Natural killer cell (primary cell): ENCODE data around the gene HGF. TPM values are rescaled to one million over a fixed set of nuclear protein-coding genes. Genes with fewer than 3 reads are reported as not detected.

ENCODE experiments used
- ATAC-seq, 3 donors: fragments of 150-1000 bp in 2 of 3; fragments of 200-7000 bp in 1 of 3; cut with Tn5 transposase; 1 replicate in 1 of 3; 2 replicates in 2 of 3; pipeline ENCODE4 v1.10.0; 2021; ENCODE audit warnings: mild to moderate bottlenecking in 2 of 3, moderate library complexity in 2 of 3
- DNase-seq, 2 donors: peaks; one replicate each; pipeline versions ENCODE4 v3.0.0 to v3.0.0-alpha.2; 2013 to 2021; ENCODE audit warnings: mixed read lengths in 1 of 2
- H3K27ac ChIP-seq: one replicate; pipeline ENCODE4 v1.5.1; 2013; ENCODE audit warnings: mild to moderate bottlenecking, low read length
- H3K27me3 ChIP-seq: one replicate; pipeline ENCODE4 v1.6.1; 2013; ENCODE audit warnings: low read length; ENCODE audit not compliant: control insufficient read depth, insufficient read depth
- H3K36me3 ChIP-seq: one replicate; pipeline ENCODE4 v1.6.1; 2013; ENCODE audit warnings: low read length; ENCODE audit not compliant: control insufficient read depth, insufficient read depth
- H3K4me1 ChIP-seq: one replicate; pipeline ENCODE4 v1.6.1; 2013; ENCODE audit warnings: low read length; ENCODE audit not compliant: control insufficient read depth, insufficient read depth
- H3K4me3 ChIP-seq: one replicate; pipeline ENCODE4 v1.5.1; 2013; ENCODE audit warnings: low read length
- H3K9me3 ChIP-seq: one replicate; pipeline ENCODE4 v1.6.1; 2013; ENCODE audit warnings: low read length; ENCODE audit not compliant: control insufficient read depth, insufficient read depth
- H3K27ac Mint-ChIP-seq, 2 donors: one replicate each; pipeline ENCODE4 v1.8.0; 2022; ENCODE audit warnings: mild to moderate bottlenecking in 2 of 2, mixed read lengths in 2 of 2, moderate library complexity in 1 of 2
- H3K27me3 Mint-ChIP-seq, 2 donors: one replicate each; pipeline ENCODE4 v1.8.0; 2022; ENCODE audit warnings: low read depth in 2 of 2, mixed read lengths in 2 of 2
- H3K36me3 Mint-ChIP-seq: one replicate; pipeline ENCODE4 v1.8.0; 2022; ENCODE audit warnings: mixed read lengths
- H3K4me1 Mint-ChIP-seq, 2 donors: one replicate each; pipeline ENCODE4 v1.8.0; 2022; ENCODE audit warnings: mixed read lengths in 2 of 2
- H3K4me3 Mint-ChIP-seq: one replicate; pipeline ENCODE4 v1.8.0; 2022; ENCODE audit warnings: mild to moderate bottlenecking, moderate library complexity, mixed read lengths
- H3K9me3 Mint-ChIP-seq, 2 donors: one replicate each; pipeline ENCODE4 v1.8.0; 2022; ENCODE audit warnings: mixed read lengths in 2 of 2
- CTCF ChIP-seq: fragments of 200-600 bp; IDR thresholded peaks from one replicate; pipeline ENCODE4 v1.8.0; 2022; ENCODE audit warnings: antibody characterized with exemption
- WGBS: methylation state at CpG from one replicate; pipeline ENCODE4 v1.1.7; 2013; ENCODE audit warnings: missing lambda C conversion rate; ENCODE audit not compliant: insufficient coverage; 5-methylcytosine and 5-hydroxymethylcytosine counted together
- intact Hi-C: fragments of 100-400 bp; cut with micrococcal nuclease; formaldehyde crosslinking; loops from one replicate; pipeline ENCODE4 v1.14.2; 2022
- total RNA-seq, 4 donors: library from RNA; stranded (reverse); fragments of 120-200 nt in 1 of 4; gene quantifications; one replicate each; pipeline versions ENCODE4 v1.2.3 to v1.2.4, GENCODE V29; 2013 to 2022

HGF gene
- total RNA-seq, 3 donors from 2014 or later (not counting 1 experiment from before 2014, with no cell fraction given), result 0.43 to 7.4 (median 0.94) TPM

GRCh38 chr7:81676813-81677212 lies 93.0 kb downstream of the HGF start:
- Histone ChIP-seq H3K36me3 (no peaks in the 10 kb centered on the region), H3K9me3 (no peaks in the 10 kb centered on the region), H3K4me1 (no peaks in the 10 kb centered on the region), H3K27me3 (no peaks in the 10 kb centered on the region), H3K4me3 (no peak overlapping the region), H3K27ac (no peak overlapping the region)
- H3K4me1 Mint-ChIP-seq, result no peaks in the 10 kb centered on the region
- WGBS, result 86% methylated on average over 1 of the region's 1 CpG
- H3K27ac Mint-ChIP-seq, result no peak overlapping the region
- TF ChIP-seq CTCF, result no peak
- H3K36me3 Mint-ChIP-seq, result no peaks in the 10 kb centered on the region
- H3K4me3 Mint-ChIP-seq, result no peak overlapping the region
- no peaks in the 10 kb centered on the region for H3K27me3 Mint-ChIP-seq
- intact Hi-C loops, result no loop called here
- DNase-seq, result no peak
- ATAC-seq, result no peak
- H3K9me3 Mint-ChIP-seq, result peaks cover 15 to 20% of the 10 kb centered on the region in 2 donors

- no peaks in the 10 kb centered on the region for H3K4me1 ChIP-seq
- ATAC-seq (no peak), DNase-seq (no peak)
- H3K27ac ChIP-seq, result no peak overlapping the region
- H3K4me3 ChIP-seq, result no peak overlapping the region
- no peak overlapping the region for H3K27ac Mint-ChIP-seq
- H3K36me3 ChIP-seq, result no peaks in the 10 kb centered on the region
- H3K36me3 Mint-ChIP-seq, result no peaks in the 10 kb centered on the region
- peaks cover 12 to 16% of the 10 kb centered on the region in 2 donors for H3K9me3 Mint-ChIP-seq
- H3K27me3 Mint-ChIP-seq, result no peaks in the 10 kb centered on the region
- no peak for TF ChIP-seq CTCF
- no peaks in the 10 kb centered on the region for H3K9me3 ChIP-seq
- no peak overlapping the region for H3K4me3 Mint-ChIP-seq
- intact Hi-C loops, result no loop called here
- no peaks in the 10 kb centered on the region for H3K4me1 Mint-ChIP-seq
- 63% methylated on average over 1 of the region's 3 CpGs for WGBS
- H3K27me3 ChIP-seq, result no peaks in the 10 kb centered on the region
Observed at GRCh38 chr7:81676105-81676811, 93.6 kb downstream of the HGF start.

GRCh38 chr7:81674431-81674830 lies 95.4 kb downstream of the HGF start:
- Mint-ChIP-seq H3K36me3 (no peaks in the 10 kb centered on the region), H3K27me3 (no peaks in the 10 kb centered on the region), H3K27ac (no peak overlapping the region), H3K4me3 (no peak overlapping the region), H3K4me1 (no peaks in the 10 kb centered on the region), H3K9me3 (peaks cover 10 to 16% of the 10 kb centered on the region in 2 donors)
- intact Hi-C loops, result no loop called here
- Histone ChIP-seq H3K4me3 (no peak overlapping the region), H3K27ac (no peak overlapping the region), H3K27me3 (no peaks in the 10 kb centered on the region), H3K4me1 (no peaks in the 10 kb centered on the region), H3K36me3 (no peaks in the 10 kb centered on the region), H3K9me3 (no peaks in the 10 kb centered on the region)
- no peak for ATAC-seq
- no peak for DNase-seq
- WGBS, result no CpG with 5 or more reads among the region's 2 CpGs
- no peak for TF ChIP-seq CTCF

GRCh38 chr7:81672872-81673271 lies 97.0 kb downstream of the HGF start:
- H3K27me3 ChIP-seq, result no peaks in the 10 kb centered on the region
- WGBS, result 100% methylated on average over 1 of the region's 1 CpG
- Mint-ChIP-seq H3K27ac (no peak overlapping the region), H3K4me1 (no peaks in the 10 kb centered on the region), H3K36me3 (no peaks in the 10 kb centered on the region), H3K27me3 (no peaks in the 10 kb centered on the region), H3K4me3 (no peak overlapping the region), H3K9me3 (peaks cover 8 to 13% of the 10 kb centered on the region in 2 donors)
- DNase-seq (no peak), ATAC-seq (no peak)
- intact Hi-C loops, result no loop called here
- no peaks in the 10 kb centered on the region for H3K36me3 ChIP-seq
- TF ChIP-seq CTCF, result no peak
- no peak overlapping the region for H3K27ac ChIP-seq
- H3K4me1 ChIP-seq, result no peaks in the 10 kb centered on the region
- H3K9me3 ChIP-seq, result peaks cover 4% of the 10 kb centered on the region
- no peak overlapping the region for H3K4me3 ChIP-seq
